Breast epithelium (tissue), 4 donors: Measurements from ENCODE around the gene HDDC2. TPM values are rescaled to one million over a fixed set of nuclear protein-coding genes. Genes with fewer than 3 reads are reported as not detected.

Experiments used
- DNase-seq, 2 donors: peaks; one replicate each; pipeline ENCODE4 v3.0.0-alpha.2; 2019; ENCODE audit warnings: low spot score in 2 of 2
- H3K27ac ChIP-seq, 2 donors: fragments of 200-600 bp; sonication (generic) in 1 of 2; one replicate each; pipeline ENCODE4 v1.5.1; 2016 to 2019; ENCODE audit warnings: mild to moderate bottlenecking in 1 of 2
- H3K27me3 ChIP-seq, 2 donors: fragments of 200-600 bp; sonication (generic) in 1 of 2; one replicate each; pipeline versions ENCODE4 v1.5.1 to v1.6.0; 2017 to 2019; ENCODE audit warnings: control low read depth in 1 of 2, mild to moderate bottlenecking in 1 of 2
- H3K36me3 ChIP-seq: fragments of 200-600 bp; one replicate; pipeline ENCODE4 v1.5.1; 2019
- H3K4me1 ChIP-seq, 2 donors: fragments of 200-600 bp; sonication (generic); one replicate each; pipeline ENCODE4 v1.5.1; 2016 to 2019; ENCODE audit warnings: control low read depth in 1 of 2
- H3K4me3 ChIP-seq, 3 donors: fragments of 200-600 bp; sonication (generic); 1 replicate in 2 of 3; 2 replicates in 1 of 3; pipeline ENCODE4 v1.5.1; 2016 to 2019; ENCODE audit warnings: mild to moderate bottlenecking in 3 of 3, moderate library complexity in 2 of 3
- H3K9me3 ChIP-seq, 2 donors: fragments of 200-600 bp; sonication (generic) in 1 of 2; one replicate each; pipeline ENCODE4 v1.5.1; 2016 to 2019; ENCODE audit warnings: control low read depth in 1 of 2
- POLR2A ChIP-seq: fragments of 450-650 bp; IDR thresholded peaks from one replicate; pipeline ENCODE4 v1.6.1; 2016; ENCODE audit warnings: antibody characterized with exemption, mild to moderate bottlenecking, moderate library complexity
- POLR2AphosphoS5 ChIP-seq, 3 donors: sonication (generic); formaldehyde crosslinking; IDR thresholded peaks; one replicate each; pipeline ENCODE4 v1.6.1; 2017; ENCODE audit warnings: antibody characterized with exemption in 3 of 3
- intact Hi-C: fragments of 100-400 bp; cut with DNase I; formaldehyde crosslinking; loops from one replicate; pipeline ENCODE4 v1.15.1; 2023; ENCODE audit warnings: low total_unique reads
- total RNA-seq, 3 donors: library from RNA; depleted of rRNA; stranded (reverse); fragments of >200 nt; gene quantifications; one replicate each; pipeline ENCODE4 v1.1.0, GENCODE V29; 2016
- TF ChIP-seq, protein P1 (sequence below), 3 donors: fragments of 450-650 bp; IDR thresholded peaks; one replicate each; pipeline ENCODE4 v1.5.1; 2016 to 2017; ENCODE audit warnings: antibody characterized with exemption in 3 of 3, mild to moderate bottlenecking in 3 of 3, moderate library complexity in 3 of 3

Gene HDDC2
- total RNA-seq, 3 donors from 2014 or later, result 60.6 to 96.2 (median 88.1) TPM

- intact Hi-C loops, result no loop called here
- no peak for DNase-seq
Observed at GRCh38 chr6:125237764-125238163, 64.0 kb downstream of the HDDC2 start.

GRCh38 chr6:125236536-125237327 is 65.0 kb downstream of the HDDC2 start:
- H3K9me3 ChIP-seq, result peaks cover 0 to 12% of the 10 kb centered on the region in 2 donors
- TF ChIP-seq, protein P1, sequence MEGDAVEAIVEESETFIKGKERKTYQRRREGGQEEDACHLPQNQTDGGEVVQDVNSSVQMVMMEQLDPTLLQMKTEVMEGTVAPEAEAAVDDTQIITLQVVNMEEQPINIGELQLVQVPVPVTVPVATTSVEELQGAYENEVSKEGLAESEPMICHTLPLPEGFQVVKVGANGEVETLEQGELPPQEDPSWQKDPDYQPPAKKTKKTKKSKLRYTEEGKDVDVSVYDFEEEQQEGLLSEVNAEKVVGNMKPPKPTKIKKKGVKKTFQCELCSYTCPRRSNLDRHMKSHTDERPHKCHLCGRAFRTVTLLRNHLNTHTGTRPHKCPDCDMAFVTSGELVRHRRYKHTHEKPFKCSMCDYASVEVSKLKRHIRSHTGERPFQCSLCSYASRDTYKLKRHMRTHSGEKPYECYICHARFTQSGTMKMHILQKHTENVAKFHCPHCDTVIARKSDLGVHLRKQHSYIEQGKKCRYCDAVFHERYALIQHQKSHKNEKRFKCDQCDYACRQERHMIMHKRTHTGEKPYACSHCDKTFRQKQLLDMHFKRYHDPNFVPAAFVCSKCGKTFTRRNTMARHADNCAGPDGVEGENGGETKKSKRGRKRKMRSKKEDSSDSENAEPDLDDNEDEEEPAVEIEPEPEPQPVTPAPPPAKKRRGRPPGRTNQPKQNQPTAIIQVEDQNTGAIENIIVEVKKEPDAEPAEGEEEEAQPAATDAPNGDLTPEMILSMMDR (IDR thresholded peaks at IDR 0.05), result no peak
- TF ChIP-seq POLR2AphosphoS5 (IDR thresholded peaks at IDR 0.05), result no peak
- no peak for TF ChIP-seq POLR2A
- no peaks in the 10 kb centered on the region for H3K27me3 ChIP-seq
- no peak overlapping the region for H3K4me3 ChIP-seq
- no peaks in the 10 kb centered on the region for H3K36me3 ChIP-seq
- DNase-seq, result no peak
- no peak overlapping the region for H3K27ac ChIP-seq
- intact Hi-C loops, result no loop called here
- no peaks in the 10 kb centered on the region for H3K4me1 ChIP-seq

More at GRCh38 chr6:125237764-125238163, 64.0 kb downstream of the HDDC2 start:
- TF ChIP-seq, protein P1 (IDR thresholded peaks at IDR 0.05), result no peak
- TF ChIP-seq POLR2AphosphoS5 (IDR thresholded peaks at IDR 0.05) (no peak), POLR2A (no peak)
- Histone ChIP-seq H3K4me3 (no peak overlapping the region), H3K36me3 (no peaks in the 10 kb centered on the region), H3K4me1 (no peaks in the 10 kb centered on the region), H3K27me3 (no peaks in the 10 kb centered on the region), H3K27ac (no peak overlapping the region), H3K9me3 (peaks cover 0 to 18% of the 10 kb centered on the region in 2 donors)

- H3K4me1 ChIP-seq, result no peaks in the 10 kb centered on the region
- no peak for TF ChIP-seq POLR2AphosphoS5 (IDR thresholded peaks at IDR 0.05)
- TF ChIP-seq, protein P1 (IDR thresholded peaks at IDR 0.05), result no peak
- TF ChIP-seq POLR2A, result no peak
- no peak overlapping the region for H3K4me3 ChIP-seq
- intact Hi-C loops, result no loop called here
- no peak overlapping the region for H3K27ac ChIP-seq
- no peaks in the 10 kb centered on the region for H3K27me3 ChIP-seq
- no peaks in the 10 kb centered on the region for H3K36me3 ChIP-seq
- no peak for DNase-seq
- no peaks in the 10 kb centered on the region for H3K9me3 ChIP-seq
Observed at GRCh38 chr6:125233202-125233601, 68.6 kb downstream of the HDDC2 start.

GRCh38 chr6:125232466-125232865 is 69.3 kb downstream of the HDDC2 start:
- no peaks in the 10 kb centered on the region for H3K27me3 ChIP-seq
- H3K27ac ChIP-seq, result no peak overlapping the region
- no peaks in the 10 kb centered on the region for H3K36me3 ChIP-seq
- no peak for DNase-seq
- intact Hi-C loops, result no loop called here
- H3K4me3 ChIP-seq, result no peak overlapping the region
- H3K4me1 ChIP-seq, result no peaks in the 10 kb centered on the region
- no peaks in the 10 kb centered on the region for H3K9me3 ChIP-seq
- TF ChIP-seq POLR2AphosphoS5 (IDR thresholded peaks at IDR 0.05) (no peak), POLR2A (no peak)
- TF ChIP-seq, protein P1 (IDR thresholded peaks at IDR 0.05), result no peak

DNA sequence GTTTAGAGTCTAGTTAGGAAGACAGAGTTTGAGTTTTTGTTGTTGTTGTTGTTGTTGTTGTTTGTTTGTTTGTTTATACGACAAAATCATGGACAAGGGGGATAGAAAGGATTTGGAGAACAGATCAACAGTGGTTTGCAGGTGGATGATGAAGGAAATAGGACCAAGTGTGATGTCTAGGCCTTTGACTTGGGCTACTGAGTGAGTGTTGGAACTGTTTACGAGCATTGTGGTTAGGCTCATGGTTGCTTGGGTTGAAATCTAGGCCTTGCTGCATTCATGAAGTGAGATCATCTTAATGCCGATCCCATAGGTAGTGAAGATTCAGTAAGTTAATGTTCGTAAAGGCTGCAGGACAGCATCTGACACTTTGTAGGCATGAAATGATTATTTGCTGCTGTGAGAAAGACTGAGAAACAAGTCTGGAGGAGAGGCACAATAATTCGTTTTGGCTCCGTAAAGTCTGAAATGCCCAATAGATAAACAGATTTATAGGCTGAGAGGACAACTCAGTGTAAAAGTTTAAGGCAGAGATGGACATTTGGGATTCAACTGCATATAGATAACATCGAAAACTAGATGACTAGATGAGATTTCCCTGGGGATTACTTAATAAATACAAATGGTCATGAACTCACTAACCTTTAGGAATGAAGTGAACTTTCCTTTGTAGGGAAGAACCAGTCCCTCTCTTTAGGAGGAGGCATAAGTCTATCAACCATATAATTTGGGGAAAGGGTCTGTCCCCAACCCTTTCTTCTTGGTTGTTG is 70.0 kb downstream of the HDDC2 start:
- Histone ChIP-seq H3K9me3 (no peaks in the 10 kb centered on the region), H3K4me1 (no peaks in the 10 kb centered on the region), H3K36me3 (no peaks in the 10 kb centered on the region), H3K27me3 (no peaks in the 10 kb centered on the region), H3K4me3 (no peak overlapping the region), H3K27ac (no peak overlapping the region)
- TF ChIP-seq POLR2AphosphoS5 (IDR thresholded peaks at IDR 0.05) (no peak), POLR2A (no peak)
- TF ChIP-seq, protein P1 (IDR thresholded peaks at IDR 0.05), result no peak
- DNase-seq, result no peak
- intact Hi-C loops, result no loop called here
